Neural progenitor cell (in vitro differentiated cells): Measurements from ENCODE around the gene ZNF547.

Source experiments
- CTCF ChIP-seq: fragments of 200-600 bp; sonication (generic); IDR thresholded peaks from 2 replicates; pipeline ENCODE4 v1.5.1; 2017; ENCODE audit warnings: antibody characterized with exemption, mild to moderate bottlenecking
- EZH2 ChIP-seq: fragments of 200-600 bp; sonication (generic); IDR thresholded peaks from 2 replicates; pipeline ENCODE4 v1.6.1; 2017; ENCODE audit warnings: antibody characterized with exemption, mild to moderate bottlenecking, moderate library complexity

GRCh38 chr19:57334191-57334590, 29.2 kb upstream of the ZNF547 start:
- TF ChIP-seq CTCF (no peak), EZH2 (no peak)
